Left lung (tissue), 10 donors: Measurements from ENCODE around the gene CHN1. TPM values are rescaled to one million over a fixed set of nuclear protein-coding genes. Genes with fewer than 3 reads are reported as not detected.

Experiments
- ATAC-seq: fragments of 200-7000 bp; cut with Tn5 transposase; one replicate; pipeline ENCODE4 v1.9.1; 2020; ENCODE audit warnings: moderate library complexity
- DNase-seq, 4 donors: peaks; one replicate each; pipeline ENCODE4 v3.0.0-alpha.2; 2013 to 2020
- H3K27ac ChIP-seq, 2 donors: fragments of 200-600 bp; sonication (generic) in 1 of 2; one replicate each; pipeline versions ENCODE4 v1.5.0 to v1.8.0; 2020 to 2021
- H3K27me3 ChIP-seq, 2 donors: fragments of 200-600 bp; sonication (generic) in 1 of 2; one replicate each; pipeline versions ENCODE4 v1.5.0 to v1.8.0; 2020 to 2021
- H3K36me3 ChIP-seq, 2 donors: fragments of 200-600 bp; sonication (generic) in 1 of 2; one replicate each; pipeline versions ENCODE4 v1.5.0 to v1.8.0; 2020 to 2021
- H3K4me1 ChIP-seq, 2 donors: fragments of 200-600 bp; one replicate each; pipeline ENCODE4 v1.8.0; 2021
- H3K4me3 ChIP-seq, 2 donors: fragments of 200-600 bp; sonication (generic) in 1 of 2; one replicate each; pipeline versions ENCODE4 v1.5.0 to v1.8.0; 2020 to 2021; ENCODE audit warnings: mild to moderate bottlenecking in 1 of 2
- H3K9me3 ChIP-seq, 2 donors: fragments of 200-600 bp; sonication (generic) in 1 of 2; one replicate each; pipeline versions ENCODE4 v1.5.0 to v1.8.0; 2020 to 2021
- intact Hi-C, 2 donors: fragments of 100-400 bp; cut with DNase I; formaldehyde crosslinking; loops; one replicate each; pipeline versions ENCODE4 v1.11.2 to v1.14.2; 2022
- polyA plus RNA-seq, 6 donors: library from polyadenylated mRNA; unstranded; fragments of 120-200 nt; gene quantifications; one replicate each; pipeline ENCODE4 v1.2.1, GENCODE V29; 2013; ENCODE audit not compliant: insufficient read length in 6 of 6
- total RNA-seq, 2 donors: library from RNA; stranded (reverse); fragmentation: NEBNext Ultra II Directional; extraction: Animal tissue kit (Norgen Biotek cat#: 25700); gene quantifications; one replicate each; pipeline ENCODE4 v1.2.1, GENCODE V29; 2021
- TF ChIP-seq, protein P1 (sequence below), 2 donors: fragments of 200-600 bp; sonication (generic) in 1 of 2; IDR thresholded peaks; one replicate each; pipeline versions ENCODE4 v1.5.0 to v1.8.0; 2021; ENCODE audit warnings: antibody characterized with exemption in 2 of 2
- donor health status: DM: no; HTN: yes; CAD: no.
- donor health status: DM: no; HTN: no; CAD: no.

Gene CHN1
- total and polyA plus RNA-seq, 8 donors = 27.4 to 170 (median 99.9) TPM

DNA sequence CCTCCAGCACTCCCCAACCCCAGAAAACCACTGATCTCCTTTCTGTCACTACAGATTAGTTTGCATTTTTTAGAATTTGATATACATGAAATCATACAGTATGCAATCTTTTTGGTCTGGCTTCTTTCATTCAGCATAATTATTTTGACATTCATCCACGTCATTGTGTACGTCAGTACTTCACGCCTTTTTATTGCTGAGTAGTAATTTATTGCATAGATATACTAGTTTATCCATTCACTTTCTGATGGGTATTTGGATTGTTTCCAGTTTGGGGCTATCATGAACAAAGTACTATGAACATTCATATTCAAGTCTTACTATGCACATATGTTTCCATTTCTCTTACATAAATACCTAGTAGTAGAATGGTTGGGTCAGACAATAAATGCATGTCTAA, 20.1 kb upstream of the CHN1 start:
- intact Hi-C loops = no loop called here
- TF ChIP-seq, protein P1, sequence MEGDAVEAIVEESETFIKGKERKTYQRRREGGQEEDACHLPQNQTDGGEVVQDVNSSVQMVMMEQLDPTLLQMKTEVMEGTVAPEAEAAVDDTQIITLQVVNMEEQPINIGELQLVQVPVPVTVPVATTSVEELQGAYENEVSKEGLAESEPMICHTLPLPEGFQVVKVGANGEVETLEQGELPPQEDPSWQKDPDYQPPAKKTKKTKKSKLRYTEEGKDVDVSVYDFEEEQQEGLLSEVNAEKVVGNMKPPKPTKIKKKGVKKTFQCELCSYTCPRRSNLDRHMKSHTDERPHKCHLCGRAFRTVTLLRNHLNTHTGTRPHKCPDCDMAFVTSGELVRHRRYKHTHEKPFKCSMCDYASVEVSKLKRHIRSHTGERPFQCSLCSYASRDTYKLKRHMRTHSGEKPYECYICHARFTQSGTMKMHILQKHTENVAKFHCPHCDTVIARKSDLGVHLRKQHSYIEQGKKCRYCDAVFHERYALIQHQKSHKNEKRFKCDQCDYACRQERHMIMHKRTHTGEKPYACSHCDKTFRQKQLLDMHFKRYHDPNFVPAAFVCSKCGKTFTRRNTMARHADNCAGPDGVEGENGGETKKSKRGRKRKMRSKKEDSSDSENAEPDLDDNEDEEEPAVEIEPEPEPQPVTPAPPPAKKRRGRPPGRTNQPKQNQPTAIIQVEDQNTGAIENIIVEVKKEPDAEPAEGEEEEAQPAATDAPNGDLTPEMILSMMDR (IDR thresholded peaks at IDR 0.05) = no peak
- H3K9me3 ChIP-seq = no peaks in the 10 kb centered on the region
- H3K36me3 ChIP-seq = no peaks in the 10 kb centered on the region
- H3K27me3 ChIP-seq = no peaks in the 10 kb centered on the region
- no peak for ATAC-seq
- no peak overlapping the region for H3K4me3 ChIP-seq
- no peaks in the 10 kb centered on the region for H3K4me1 ChIP-seq
- no peak overlapping the region for H3K27ac ChIP-seq
- no peak for DNase-seq

- no peak for ATAC-seq
- no peak for DNase-seq
- H3K4me3 ChIP-seq = no peak overlapping the region
- intact Hi-C loops = no loop called here
- TF ChIP-seq, protein P1 (IDR thresholded peaks at IDR 0.05) = no peak
- H3K9me3 ChIP-seq = no peaks in the 10 kb centered on the region
- no peaks in the 10 kb centered on the region for H3K27me3 ChIP-seq
- H3K4me1 ChIP-seq = no peaks in the 10 kb centered on the region
- H3K27ac ChIP-seq = no peak overlapping the region
- H3K36me3 ChIP-seq = no peaks in the 10 kb centered on the region
Measured at GRCh38 chr2:175022923-175023322, 17.7 kb upstream of the CHN1 start.

- no peak overlapping the region for H3K27ac ChIP-seq
- no peak overlapping the region for H3K4me3 ChIP-seq
- H3K9me3 ChIP-seq = peaks cover 0 to 1% of the 10 kb centered on the region in 2 donors
- DNase-seq (no peak), ATAC-seq (no peak)
- intact Hi-C loops = no loop called here
- H3K36me3 ChIP-seq = no peaks in the 10 kb centered on the region
- TF ChIP-seq, protein P1 (IDR thresholded peaks at IDR 0.05) = no peak
- H3K4me1 ChIP-seq = no peaks in the 10 kb centered on the region
- no peaks in the 10 kb centered on the region for H3K27me3 ChIP-seq
Measured at GRCh38 chr2:175019566-175020327, 14.6 kb upstream of the CHN1 start.

DNA sequence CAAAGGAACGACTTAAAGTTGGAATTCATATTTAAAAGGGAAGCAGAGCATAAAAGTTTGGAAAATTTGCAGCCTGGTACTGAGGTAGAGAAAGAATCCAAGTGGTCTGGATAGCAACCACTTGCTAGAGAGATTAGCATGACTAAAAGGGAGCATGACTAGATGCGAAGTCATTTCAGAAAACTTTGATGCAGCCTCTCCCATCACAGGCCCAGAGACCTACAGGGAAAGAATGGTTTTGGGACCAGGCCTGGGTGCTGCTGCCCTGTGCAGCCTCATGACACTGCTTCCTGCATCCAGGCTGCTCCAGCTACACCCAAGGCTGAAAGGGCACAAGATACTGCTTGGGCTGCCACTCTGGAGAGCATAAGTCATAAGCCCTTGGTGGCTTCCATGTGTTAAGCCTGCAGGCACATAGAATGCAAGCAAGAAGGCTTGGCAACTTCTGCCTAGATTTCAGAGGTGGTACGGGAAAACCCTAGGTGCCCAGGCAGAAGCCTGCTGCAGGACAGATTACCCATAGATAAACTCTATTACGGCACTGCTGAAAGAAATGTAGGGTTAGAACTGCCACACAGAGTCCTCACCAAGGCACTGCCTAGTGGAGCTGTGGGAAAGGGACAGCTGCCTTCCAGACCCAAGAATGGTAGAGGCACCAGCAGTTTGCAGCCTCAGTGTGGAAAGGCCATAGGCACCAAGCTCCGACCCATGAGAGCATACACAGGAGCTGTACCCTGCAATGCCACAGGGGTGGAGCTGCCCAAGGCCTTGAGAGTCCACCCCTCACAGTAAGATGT, 12.6 kb upstream of the CHN1 start:
- intact Hi-C loops = no loop called here
- Histone ChIP-seq H3K36me3 (no peaks in the 10 kb centered on the region), H3K9me3 (peaks cover 0 to 4% of the 10 kb centered on the region in 2 donors), H3K27ac (no peak overlapping the region), H3K27me3 (no peaks in the 10 kb centered on the region), H3K4me3 (no peak overlapping the region), H3K4me1 (no peaks in the 10 kb centered on the region)
- TF ChIP-seq, protein P1 (IDR thresholded peaks at IDR 0.05) = no peak
- DNase-seq = no peak
- no peak for ATAC-seq

GRCh38 chr2:175015340-175015739, 10.2 kb upstream of the CHN1 start:
- Histone ChIP-seq H3K4me1 (peaks cover 0 to 6% of the 10 kb centered on the region in 2 donors), H3K9me3 (peaks cover 0 to 4% of the 10 kb centered on the region in 2 donors), H3K27ac (peak overlapping the region in 1 of 2 donors; percentile 4), H3K36me3 (no peaks in the 10 kb centered on the region), H3K27me3 (no peaks in the 10 kb centered on the region), H3K4me3 (no peak overlapping the region)
- intact Hi-C loops = no loop called here
- TF ChIP-seq, protein P1 (IDR thresholded peaks at IDR 0.05) = no peak
- ATAC-seq (no peak), DNase-seq (no peak)
